Ureter (tissue), 1 donor: ENCODE results near the gene CBL. TPM values are rescaled to one million over a fixed set of nuclear protein-coding genes. Genes with fewer than 3 reads are reported as not detected.
"Not testable (repeated sequence)": the region's sequence is repeated elsewhere in the genome, so short reads cannot be mapped to it uniquely, and the experiment has no call there.

Experiments used
- DNase-seq: peaks from one replicate; pipeline ENCODE4 v3.0.0-alpha.2; 2020; ENCODE audit warnings: low spot score
- total RNA-seq: library from RNA; stranded (reverse); gene quantifications from one replicate; pipeline ENCODE4 v1.2.4, GENCODE V29; 2023
- donor health status: DM: yes; HTN: yes; CAD: no.

Gene CBL
- total RNA-seq, 1 donor from 2014 or later: 17.9 TPM

GRCh38 chr11:119210050-119210449 is 3.9 kb downstream of the CBL start:
- DNase-seq: no peak

DNA sequence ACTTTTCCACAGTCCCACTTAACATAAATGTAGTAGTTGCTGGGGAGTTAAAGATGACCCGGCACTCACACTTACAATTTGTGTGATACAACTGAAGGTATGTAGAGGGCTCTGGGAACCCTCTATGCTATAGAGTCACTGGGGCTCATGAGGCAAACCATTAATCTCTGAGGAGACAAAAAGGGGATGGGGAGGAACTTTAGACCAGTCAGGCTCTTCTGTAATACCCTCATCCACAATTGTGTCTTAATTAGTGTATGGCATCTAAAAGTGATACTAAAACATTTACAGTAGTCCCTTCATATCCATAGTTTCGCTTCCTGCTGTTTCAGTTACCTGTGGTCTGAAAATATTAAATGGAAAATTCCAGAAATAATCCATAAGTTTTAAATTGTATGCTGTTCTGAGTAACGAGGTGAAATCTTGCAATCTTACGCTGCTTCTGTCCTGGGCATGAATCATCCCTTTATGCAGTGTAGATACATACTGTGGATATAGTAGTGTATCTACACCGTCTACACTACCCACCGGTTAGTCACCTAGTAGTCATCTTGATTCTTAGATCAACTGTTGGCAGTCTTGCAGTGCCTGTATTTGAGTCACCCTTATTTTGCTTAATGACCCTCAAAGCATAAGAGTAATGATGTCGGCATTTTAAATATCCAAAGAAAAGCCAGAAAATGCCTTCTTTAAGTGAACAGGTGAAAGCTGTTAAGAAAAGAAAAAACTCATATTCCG is 12.2 kb downstream of the CBL start:
- DNase-seq: no peak

- DNase-seq: no peak
Measured at GRCh38 chr11:119222308-119222707, 16.2 kb downstream of the CBL start.

GRCh38 chr11:119222891-119223290 is 16.8 kb downstream of the CBL start:
- DNase-seq: no peak

DNA sequence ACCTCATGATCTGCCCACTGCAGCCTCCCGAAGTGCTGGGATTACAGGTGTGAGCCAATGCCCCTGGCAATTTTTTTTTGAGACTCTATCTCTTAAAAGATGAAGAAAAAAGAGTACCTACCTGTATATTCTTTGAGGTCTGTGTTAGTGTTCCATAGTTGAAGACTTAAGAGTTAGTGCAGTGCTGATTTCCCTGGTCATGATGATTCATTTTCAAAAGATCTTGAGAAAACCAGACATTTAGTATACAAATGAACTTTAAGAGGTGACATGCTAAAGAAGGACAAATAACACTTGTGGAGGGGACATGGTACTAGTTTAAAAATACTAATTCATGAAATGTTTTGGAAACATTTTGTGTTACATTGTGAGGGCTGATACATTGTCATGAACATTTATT is 17.7 kb downstream of the CBL start:
- DNase-seq: no peak

DNA sequence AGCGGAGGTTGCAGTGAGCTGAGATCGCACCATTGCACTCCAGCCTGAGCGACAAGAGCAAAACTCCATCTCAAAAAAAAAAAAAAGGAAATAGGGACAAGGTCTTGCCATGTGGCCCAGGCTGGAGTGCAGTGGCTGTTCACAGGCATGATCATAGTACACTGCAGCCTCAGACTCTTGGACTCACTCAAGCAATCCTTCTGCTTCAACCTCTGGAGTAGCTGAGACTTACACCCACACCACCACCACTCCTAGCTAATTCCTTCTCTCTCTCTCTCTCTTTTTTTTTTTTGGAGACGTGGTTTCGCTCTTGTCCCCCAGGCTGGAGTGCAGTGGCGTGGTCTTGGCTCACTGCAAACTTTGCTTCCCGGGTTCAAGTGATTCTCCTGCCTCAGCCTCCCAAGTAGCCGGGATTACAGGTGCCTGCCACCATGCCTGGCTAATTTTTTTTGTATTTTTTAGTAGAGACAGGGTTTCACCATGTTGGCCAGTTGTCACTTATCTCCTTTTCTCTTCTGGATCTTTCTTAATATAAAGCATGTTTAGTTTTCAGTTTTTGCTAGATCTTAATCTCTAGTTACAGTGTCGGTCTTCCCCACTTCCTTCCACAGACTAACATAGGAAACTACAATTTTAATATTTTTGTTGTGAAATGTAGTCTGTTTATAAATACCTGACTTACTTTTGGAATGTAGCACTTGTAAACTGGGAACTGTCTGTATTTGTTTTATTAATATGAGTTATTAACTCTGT is 22.6 kb downstream of the CBL start:
- DNase-seq: not testable (repeated sequence)

GRCh38 chr11:119229288-119229672 is 23.1 kb downstream of the CBL start:
- no peak for DNase-seq

DNA sequence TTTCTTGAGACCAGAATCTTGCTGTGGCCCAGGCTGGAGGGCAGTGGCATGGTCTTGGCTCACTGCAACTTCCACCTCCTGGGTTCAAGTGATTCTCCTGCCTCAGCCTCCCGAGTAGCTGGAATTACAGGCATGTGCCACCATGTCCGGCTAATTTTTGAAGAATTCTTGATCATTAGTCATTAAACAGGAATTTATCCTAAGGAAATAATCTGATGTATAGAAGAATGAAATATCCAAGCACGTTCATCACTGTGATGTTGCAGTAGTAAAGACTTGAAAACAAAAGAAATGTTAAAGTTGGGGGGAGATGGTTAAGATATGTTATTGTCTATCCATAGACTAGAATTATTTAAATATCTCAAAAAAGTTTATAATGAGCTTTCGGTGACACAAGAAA is 23.6 kb downstream of the CBL start:
- no peak for DNase-seq

DNA sequence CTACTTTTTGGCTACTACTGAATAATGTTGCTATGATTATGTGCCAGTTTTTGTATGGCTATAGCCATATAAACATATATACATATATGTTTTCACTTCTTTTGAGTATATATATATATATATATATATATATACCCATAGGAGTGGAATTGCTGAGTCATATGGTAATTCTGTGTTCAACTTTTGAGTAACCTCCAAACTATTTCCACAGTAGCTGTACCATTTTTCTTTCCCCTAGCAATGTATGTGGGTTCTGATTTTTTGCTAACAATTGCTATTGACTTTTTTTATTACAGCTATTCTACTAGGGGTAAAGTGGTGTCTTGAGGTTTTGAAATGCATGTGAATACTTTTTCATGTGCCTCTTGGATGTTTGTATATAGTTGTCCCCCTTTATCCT is 30.4 kb downstream of the CBL start:
- no peak for DNase-seq

DNA sequence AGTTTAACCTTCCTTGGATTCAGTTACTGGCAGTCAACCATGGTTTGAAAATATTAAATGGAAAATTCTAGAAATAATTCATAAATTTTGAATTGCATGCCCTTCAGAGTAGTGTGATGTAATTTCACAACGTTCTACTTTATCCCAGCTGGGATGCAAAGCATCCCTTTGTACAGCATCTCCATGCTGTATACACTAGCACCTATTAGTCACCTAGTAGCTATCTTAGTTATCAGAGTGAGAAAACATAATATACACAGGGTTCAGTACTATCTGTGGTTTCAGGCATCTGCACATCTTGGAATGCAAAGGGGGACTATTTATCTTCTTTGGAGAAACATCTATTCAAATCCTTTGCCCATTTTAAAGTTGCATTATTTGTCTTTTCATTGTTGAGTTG is 30.8 kb downstream of the CBL start:
- no peak for DNase-seq

GRCh38 chr11:119237515-119237914 is 31.4 kb downstream of the CBL start:
- no peak for DNase-seq

GRCh38 chr11:119248750-119249670 is 42.9 kb downstream of the CBL start:
- DNase-seq: no peak

DNA sequence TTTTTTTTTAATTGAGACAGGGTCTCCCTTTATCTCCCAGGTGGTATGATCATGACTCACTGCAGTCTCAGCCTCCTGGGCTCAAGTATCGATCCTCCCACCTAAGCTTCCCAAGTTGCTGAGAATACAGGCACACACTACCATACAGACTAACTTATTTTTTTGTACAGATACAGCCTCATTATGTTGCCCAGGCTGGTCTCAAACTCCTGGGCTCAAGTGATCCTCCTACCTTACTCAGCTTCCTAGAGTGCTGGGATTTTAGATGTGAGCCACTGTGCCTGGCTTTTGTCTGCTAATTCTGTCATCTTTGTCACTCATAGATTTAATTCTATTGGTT is 43.5 kb downstream of the CBL start:
- no peak for DNase-seq

GRCh38 chr11:119251114-119251513 is 45.0 kb downstream of the CBL start:
- no peak for DNase-seq

GRCh38 chr11:119254239-119254638 is 48.1 kb downstream of the CBL start:
- no peak for DNase-seq

DNA sequence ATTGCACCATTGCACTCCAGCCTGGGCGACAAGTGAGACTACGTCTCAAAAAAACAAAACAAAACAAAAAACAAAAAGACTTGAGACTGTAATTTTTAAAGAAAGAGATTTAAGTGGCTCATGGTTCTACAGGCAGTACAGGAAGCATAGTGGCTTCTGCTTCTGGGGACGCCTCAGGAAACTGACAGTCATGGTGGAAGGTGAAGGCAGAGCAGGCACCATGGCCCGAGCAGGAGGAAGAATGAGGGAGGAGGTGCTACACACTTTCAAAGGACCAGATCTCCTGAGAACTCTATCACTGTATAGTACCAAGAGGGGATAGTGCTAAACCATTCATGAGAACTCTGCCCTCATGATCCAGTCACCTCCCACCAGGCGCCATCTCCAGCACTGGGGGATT is 52.0 kb downstream of the CBL start:
- no peak for DNase-seq

GRCh38 chr11:119258983-119259382 is 52.8 kb downstream of the CBL start:
- DNase-seq: no peak

DNA sequence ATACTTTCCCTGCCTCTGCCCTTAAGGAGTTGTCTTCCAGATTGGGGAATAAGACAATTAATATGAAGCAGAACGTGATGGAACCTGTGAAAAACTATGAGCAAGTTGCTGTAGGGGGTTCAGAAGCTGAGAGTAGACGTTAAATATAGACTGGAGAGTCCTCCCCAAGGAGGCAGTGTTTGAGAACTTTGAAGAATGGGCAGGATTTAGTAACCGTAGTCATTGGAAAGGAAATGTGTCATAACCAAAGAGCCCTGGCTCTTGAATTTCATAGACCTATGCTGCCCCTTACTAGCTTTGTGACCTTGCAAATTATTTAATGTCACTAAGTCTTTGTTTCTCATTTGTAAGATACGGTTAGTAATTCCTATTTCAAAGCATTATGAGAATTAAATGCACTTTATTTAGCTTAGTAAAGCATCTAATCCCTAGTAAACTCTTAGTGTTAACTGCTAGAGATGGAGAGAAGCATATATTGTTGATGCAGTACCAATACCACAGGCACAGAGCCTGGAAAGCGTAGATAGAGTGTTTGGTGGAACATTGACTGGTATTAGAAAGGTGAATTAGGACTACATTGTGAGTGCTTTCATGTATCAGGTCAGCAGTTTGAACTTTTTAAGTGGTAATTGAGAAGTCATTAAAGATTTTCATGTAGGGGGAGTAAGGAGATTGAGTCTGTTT is 56.7 kb downstream of the CBL start:
- DNase-seq: no peak

GRCh38 chr11:119263352-119263940 is 57.3 kb downstream of the CBL start:
- DNase-seq: no peak

DNA sequence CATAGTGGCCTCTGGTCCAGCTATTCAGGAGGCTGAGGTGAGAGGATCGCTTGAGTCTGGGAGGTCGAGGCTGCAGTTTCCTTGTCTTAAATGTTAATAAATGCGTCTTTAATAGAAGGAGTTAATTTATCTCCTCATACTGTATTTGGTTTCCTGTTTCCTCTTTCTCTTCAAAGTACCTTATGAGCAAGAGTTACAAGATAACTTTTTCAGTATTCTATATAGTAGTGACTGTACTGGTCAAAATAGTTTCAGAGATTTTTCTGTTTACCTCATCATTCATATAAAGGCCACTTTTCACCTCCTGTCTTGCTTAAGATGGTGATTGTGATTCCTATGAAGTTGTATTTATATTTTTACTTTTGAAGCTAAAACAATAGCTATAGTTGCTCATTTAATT is 59.9 kb downstream of the CBL start:
- no peak for DNase-seq

GRCh38 chr11:119266517-119267255 is 60.5 kb downstream of the CBL start:
- DNase-seq: no peak
